HCT116 (cell line): ENCODE data around the gene ABHD17B. TPM values are rescaled to one million over a fixed set of nuclear protein-coding genes. Genes with fewer than 3 reads are reported as not detected.

ENCODE experiments used
- ATAC-seq: fragments of 200-7000 bp; cut with Tn5 transposase; 2 replicates; pipeline ENCODE4 v1.9.1; 2020; ENCODE audit warnings: mild to moderate bottlenecking, moderate library complexity
- BruUV-seq: library from RNA; stranded (reverse); fragments of 400-500 nt; replicated peaks from 2 replicates; lab custom pipeline; 2021; lab: Mats Ljungman, UMichigan
- CTCF ChIA-PET: fragments of 300-600 bp; sonication (Branson Sonifier 250); formaldehyde crosslinking; loops from one replicate; lab custom pipeline; 2021; ENCODE audit warnings: antibody characterized with exemption; lab: Charles Lee
- POLR2A ChIA-PET: fragments of 300-600, 350-600 bp; sonication (Branson Sonifier 250); formaldehyde crosslinking; loops from one replicate; lab custom pipeline; 2021; ENCODE audit warnings: antibody characterized with exemption; lab: Charles Lee
- RAD21 ChIA-PET, 2 experiments: fragments of 300-600 bp; sonication (Branson Sonifier 250); formaldehyde crosslinking; loops; one replicate each; lab custom pipeline; 2023; ENCODE audit warnings: low total read pairs in 2 of 2; ENCODE audit not compliant: uncharacterized antibody in 2 of 2, unreplicated experiment in 2 of 2, low non-redundant PET in 1 of 2; lab: Charles Lee
- DNase-seq: peaks from one replicate; pipeline ENCODE4 v3.0.0-alpha.2; 2010; ENCODE audit warnings: low read depth, low spot score
- H2AFZ ChIP-seq: fragments of 200-600 bp; shearing (Covaris generic), sonication (generic); 2 replicates; pipeline ENCODE4 v1.6.1; 2017; ENCODE audit warnings: low read depth, mixed run types, mixed read lengths, antibody characterized with exemption, low read length; ENCODE audit not compliant: poor library complexity, severe bottlenecking
- H3K27ac ChIP-seq: 2 replicates; pipeline ENCODE4 v1.5.1; 2012; ENCODE audit warnings: low read depth, low read length
- H3K27me3 ChIP-seq: fragments of 200-600 bp; sonication (generic); 2 replicates; pipeline ENCODE4 v1.6.1; 2016; ENCODE audit warnings: mixed run types, low read length, mixed read lengths; ENCODE audit not compliant: insufficient read depth
- H3K36me3 ChIP-seq, 2 experiments: fragments of 200-500 bp in 1 of 2; fragments of 200-600 bp in 1 of 2; sonication (Bioruptor generic) in 1 of 2; sonication (generic) in 1 of 2; 2 replicates each; pipeline versions ENCODE4 v1.5.1 to v1.6.1; 2014 to 2016; ENCODE audit warnings: low read length in 2 of 2, inconsistent platforms in 1 of 2, mixed read lengths in 1 of 2, mixed run types in 1 of 2; ENCODE audit not compliant: insufficient read depth in 2 of 2, control insufficient read depth in 1 of 2
- H3K4me1 ChIP-seq, 2 experiments: fragments of 200-600 bp in 1 of 2; sonication (generic) in 1 of 2; 2 replicates each; pipeline versions ENCODE4 v1.5.1 to v1.6.1; 2012 to 2017; ENCODE audit warnings: low read length in 2 of 2, inconsistent platforms in 1 of 2, mild to moderate bottlenecking in 1 of 2, mixed read lengths in 1 of 2, mixed run types in 1 of 2, moderate library complexity in 1 of 2; ENCODE audit not compliant: insufficient read depth in 2 of 2, control insufficient read depth in 1 of 2
- H3K4me2 ChIP-seq: fragments of 200-600 bp; sonication (generic); 2 replicates; pipeline ENCODE4 v1.6.1; 2017; ENCODE audit warnings: mixed run types, low read length, mixed read lengths
- H3K4me3 ChIP-seq, 2 experiments: fragments of 200-600 bp in 1 of 2; sonication (generic) in 1 of 2; replicated peaks in 1 of 2; 2 replicates each; pipeline ENCODE4 v1.5.1; 2011 to 2016; ENCODE audit warnings: low read length in 2 of 2, control low read depth in 1 of 2, low read depth in 1 of 2, mild to moderate bottlenecking in 1 of 2, mixed read lengths in 1 of 2, mixed run types in 1 of 2
- H3K79me2 ChIP-seq: fragments of 200-600 bp; sonication (generic); 2 replicates; pipeline ENCODE4 v1.6.1; 2017; ENCODE audit warnings: mild to moderate bottlenecking, mixed run types, low read length, moderate library complexity, mixed read lengths; ENCODE audit not compliant: insufficient read depth
- H3K9ac ChIP-seq: fragments of 200-600 bp; sonication (generic); 2 replicates; pipeline ENCODE4 v1.6.1; 2016; ENCODE audit warnings: low read length, mixed read lengths
- H3K9me2 ChIP-seq: fragments of 200-600 bp; sonication (generic), shearing (Covaris generic); 2 replicates; pipeline ENCODE4 v1.6.1; 2017; ENCODE audit warnings: mixed run types, mild to moderate bottlenecking, moderate library complexity; ENCODE audit not compliant: insufficient read depth
- H3K9me3 ChIP-seq, 2 experiments: fragments of 200-500 bp in 1 of 2; fragments of 200-600 bp in 1 of 2; sonication (Bioruptor generic) in 1 of 2; sonication (generic) in 1 of 2; 2 replicates each; pipeline ENCODE4 v1.6.1; 2014 to 2017; ENCODE audit warnings: low read length in 2 of 2, mixed read lengths in 2 of 2, inconsistent platforms in 1 of 2, low read depth in 1 of 2, mild to moderate bottlenecking in 1 of 2, mixed run types in 1 of 2, moderate library complexity in 1 of 2; ENCODE audit not compliant: control insufficient read depth in 1 of 2, insufficient read depth in 1 of 2
- H4K20me1 ChIP-seq: fragments of 200-600 bp; sonication (generic), shearing (Covaris generic); 2 replicates; pipeline ENCODE4 v1.6.1; 2017; ENCODE audit warnings: mixed run types, mild to moderate bottlenecking, moderate library complexity; ENCODE audit not compliant: insufficient read depth
- EGR1 ChIP-seq: IDR thresholded peaks from 2 replicates; pipeline ENCODE4 v1.6.1; 2012; ENCODE audit warnings: low read depth
- ELF1 ChIP-seq: IDR thresholded peaks from 2 replicates; pipeline ENCODE4 v1.6.1; 2012; ENCODE audit warnings: low read depth, borderline replicate concordance
- EZH2phosphoT487 ChIP-seq: fragments of 200-600 bp; IDR thresholded peaks from 2 replicates; pipeline ENCODE4 v1.6.1; 2018; ENCODE audit warnings: antibody characterized with exemption, borderline replicate concordance
- FOSL1 ChIP-seq: IDR thresholded peaks from 2 replicates; pipeline ENCODE4 v1.6.1; 2012; ENCODE audit warnings: low read depth
- JUND ChIP-seq: IDR thresholded peaks from 2 replicates; pipeline ENCODE4 v1.6.1; 2012
- POLR2A ChIP-seq: IDR thresholded peaks from 2 replicates; pipeline ENCODE4 v1.7.0; 2011; ENCODE audit warnings: borderline replicate concordance; ENCODE audit not compliant: insufficient read depth, insufficient read length; ENCODE audit errors: extremely low read depth
- REST ChIP-seq: IDR thresholded peaks from 2 replicates; pipeline ENCODE4 v1.6.1; 2012; ENCODE audit warnings: low read depth
- SRF ChIP-seq: IDR thresholded peaks from 2 replicates; pipeline ENCODE4 v1.6.1; 2012; ENCODE audit warnings: low read depth
- ZBTB33 ChIP-seq: IDR thresholded peaks from 2 replicates; pipeline ENCODE4 v1.6.1; 2011; ENCODE audit warnings: mild to moderate bottlenecking, low read length, moderate library complexity; ENCODE audit not compliant: insufficient replicate concordance; ENCODE audit errors: extremely low read depth
- ZFX ChIP-seq: fragments of 450-650 bp; IDR thresholded peaks from 2 replicates; pipeline ENCODE4 v1.6.1; 2017
- ZNF274 ChIP-seq: fragments of 200-500 bp; sonication (Bioruptor generic); IDR thresholded peaks from 2 replicates; pipeline ENCODE4 v1.6.1; 2014; ENCODE audit warnings: mild to moderate bottlenecking, low read depth, low read length, inconsistent platforms
- intact Hi-C: fragments of 100-400 bp; cut with micrococcal nuclease; formaldehyde crosslinking; loops from 2 replicates; pipeline ENCODE4 v1.10.0; 2022
- total RNA-seq: library from RNA; stranded (reverse); gene quantifications from one replicate; pipeline ENCODE4 v1.2.1, GENCODE V29; 2021; ENCODE audit not compliant: unreplicated experiment

The ABHD17B gene
- total RNA-seq, 1 experiment from 2014 or later: 17.0 TPM

GRCh38 chr9:71897577-71897976 lies 13.4 kb downstream of the ABHD17B start:
- Histone ChIP-seq H3K27me3 (no peaks in the 10 kb centered on the region), H3K36me3 (no peaks in the 10 kb centered on the region), H3K9me2 (no peaks in the 10 kb centered on the region), H3K27ac (no peak overlapping the region), H3K79me2 (peaks cover 94% of the 10 kb centered on the region), H3K4me1 (no peaks in the 10 kb centered on the region), H3K9me3 (no peaks in the 10 kb centered on the region), H3K4me3 (no peak overlapping the region), H3K9ac (no peak overlapping the region), H4K20me1 (peaks cover 3% of the 10 kb centered on the region; the same call in 1 of the 2 replicates), H3K4me2 (no peak overlapping the region), H2AFZ (no peak overlapping the region)
- CTCF ChIA-PET: no interaction called here
- ATAC-seq: no peak
- DNase-seq: no peak
- RAD21 ChIA-PET: no interaction called here
- BruUV-seq: no TSS peak
- POLR2A ChIA-PET: no interaction called here
- TF ChIP-seq ELF1 (no peak), SRF (no peak), ZFX (no peak), EZH2phosphoT487 (no peak), JUND (no peak), FOSL1 (no peak), ZBTB33 (no peak), POLR2A (no peak)
- intact Hi-C loops: no loop called here

GRCh38 chr9:71896761-71897160 lies 14.2 kb downstream of the ABHD17B start:
- H3K9ac ChIP-seq: no peak overlapping the region
- H3K27ac ChIP-seq: no peak overlapping the region
- ATAC-seq: no peak
- H3K9me3 ChIP-seq: no peaks in the 10 kb centered on the region
- intact Hi-C loops: no loop called here
- peaks cover 3% of the 10 kb centered on the region; the same call in 1 of the 2 replicates for H4K20me1 ChIP-seq
- peaks cover 90% of the 10 kb centered on the region for H3K79me2 ChIP-seq
- BruUV-seq: no TSS peak
- H2AFZ ChIP-seq: no peak overlapping the region
- no peaks in the 10 kb centered on the region for H3K9me2 ChIP-seq
- CTCF ChIA-PET: no interaction called here
- RAD21 ChIA-PET: no interaction called here
- H3K27me3 ChIP-seq: no peaks in the 10 kb centered on the region
- DNase-seq: no peak
- no peak overlapping the region for H3K4me2 ChIP-seq
- no peaks in the 10 kb centered on the region for H3K36me3 ChIP-seq
- POLR2A ChIA-PET: no interaction called here
- H3K4me1 ChIP-seq: no peaks in the 10 kb centered on the region
- no peak overlapping the region for H3K4me3 ChIP-seq
- TF ChIP-seq REST: no peak
- no peak for TF ChIP-seq ZBTB33
- TF ChIP-seq EGR1: no peak
- no peak for TF ChIP-seq ZNF274
